Fibroblast of skin of left quadriceps (primary cell): ENCODE data around the gene DCUN1D3.
"Not testable (repeated sequence)": the region's sequence is repeated elsewhere in the genome, so short reads cannot be mapped to it uniquely, and the experiment has no call there.

Source experiments
- DNase-seq, 2 experiments: peaks; one replicate each; pipeline ENCODE4 v3.0.0-alpha.2; 2013; ENCODE audit warnings: low read depth in 2 of 2

DCUN1D3 gene

DNA sequence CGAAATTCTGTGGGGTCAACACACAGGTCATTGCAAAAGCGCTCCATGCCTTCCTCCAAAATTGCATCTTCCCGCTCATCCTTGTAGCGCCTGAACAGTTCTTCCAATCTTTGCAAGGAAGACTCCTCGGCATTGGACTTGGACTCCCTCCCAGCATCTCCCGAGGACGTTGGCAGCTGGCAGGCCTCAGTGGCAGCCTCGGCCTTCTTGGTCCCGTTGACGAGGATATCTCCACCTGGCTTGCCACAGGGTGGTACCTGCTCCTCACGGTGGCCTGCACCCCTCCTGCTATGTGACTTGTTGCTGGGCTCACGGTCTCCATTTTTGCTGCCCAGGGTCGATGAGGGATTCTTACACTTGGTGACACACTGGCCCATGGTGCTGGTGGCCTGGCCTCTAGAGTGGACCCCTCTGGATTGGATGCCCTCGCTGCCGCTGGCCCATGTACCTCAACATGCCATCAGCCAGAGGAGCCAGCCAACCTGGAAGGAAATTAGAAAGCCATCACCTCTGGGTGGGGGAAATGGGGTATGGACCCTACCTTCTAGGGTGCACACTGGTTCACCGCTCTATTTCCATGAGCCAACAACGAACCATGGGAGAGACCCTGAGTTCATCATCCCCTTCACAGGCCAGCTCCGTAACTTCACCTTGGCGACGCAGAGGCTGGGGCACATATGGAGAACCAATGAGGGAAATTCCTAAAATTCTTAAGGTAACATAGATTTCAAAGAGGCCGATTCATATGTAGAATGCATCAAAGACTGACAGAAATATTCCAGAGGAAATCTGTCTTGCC lies 37.8 kb downstream of the DCUN1D3 start:
- DNase-seq = no peak

DNA sequence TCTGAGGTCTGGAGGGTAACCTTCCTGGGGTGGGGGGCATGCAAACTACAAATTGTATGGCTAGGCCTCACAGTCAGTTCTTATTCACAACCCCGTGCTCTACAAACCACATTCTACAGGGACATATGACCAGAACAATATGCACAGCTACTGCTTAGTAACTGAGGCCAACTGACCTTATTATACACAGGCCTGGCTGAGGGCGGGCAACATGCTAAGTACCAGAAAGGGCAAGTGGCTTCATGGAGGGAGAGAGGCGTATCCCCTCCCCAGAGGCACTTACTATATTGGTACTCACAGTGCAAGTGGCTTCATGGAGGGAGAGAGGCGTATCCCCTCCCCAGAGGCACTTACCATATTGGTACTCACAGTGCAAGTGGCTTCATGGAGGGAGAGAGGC lies 39.2 kb downstream of the DCUN1D3 start:
- DNase-seq = not testable (repeated sequence)

DNA sequence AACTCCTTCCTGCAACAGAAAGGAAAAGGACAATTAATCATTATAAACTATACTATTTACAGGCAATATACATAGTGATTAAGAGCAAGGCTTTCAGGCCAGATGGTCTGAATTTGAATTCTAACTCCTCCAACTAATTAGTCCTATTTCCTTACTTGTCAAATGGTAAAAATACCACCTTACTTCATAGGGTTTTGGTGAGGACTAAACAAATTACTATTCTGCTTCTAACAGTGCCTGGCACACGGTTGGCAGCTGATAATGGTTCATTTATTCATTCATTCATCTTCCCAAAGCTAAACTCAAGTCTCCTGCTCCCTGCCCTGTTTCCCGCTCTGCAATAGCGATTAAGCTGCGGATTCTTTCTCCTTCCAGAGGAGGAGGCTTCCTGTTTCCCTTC lies 39.8 kb downstream of the DCUN1D3 start:
- no peak for DNase-seq

DNA sequence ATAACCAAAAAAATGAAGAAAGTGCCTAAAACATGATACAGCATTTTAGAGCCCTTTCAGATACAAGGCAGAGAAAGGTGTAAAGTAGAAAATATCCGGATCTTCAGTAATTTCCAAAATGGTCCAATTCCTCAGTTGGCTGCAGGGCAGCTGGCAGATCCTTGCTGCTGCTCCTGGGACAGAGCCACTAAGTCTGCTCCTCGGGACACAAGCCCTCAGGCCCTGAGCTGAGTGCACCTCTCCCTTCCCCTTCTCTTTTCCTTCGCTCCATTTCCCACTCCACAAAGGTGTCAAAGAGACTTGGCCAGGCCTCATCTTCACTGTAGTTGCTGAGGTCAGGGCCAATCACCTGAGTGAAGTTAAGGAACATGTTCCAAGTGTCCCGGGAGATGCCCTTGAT lies 40.5 kb downstream of the DCUN1D3 start:
- DNase-seq = no peak

DNA sequence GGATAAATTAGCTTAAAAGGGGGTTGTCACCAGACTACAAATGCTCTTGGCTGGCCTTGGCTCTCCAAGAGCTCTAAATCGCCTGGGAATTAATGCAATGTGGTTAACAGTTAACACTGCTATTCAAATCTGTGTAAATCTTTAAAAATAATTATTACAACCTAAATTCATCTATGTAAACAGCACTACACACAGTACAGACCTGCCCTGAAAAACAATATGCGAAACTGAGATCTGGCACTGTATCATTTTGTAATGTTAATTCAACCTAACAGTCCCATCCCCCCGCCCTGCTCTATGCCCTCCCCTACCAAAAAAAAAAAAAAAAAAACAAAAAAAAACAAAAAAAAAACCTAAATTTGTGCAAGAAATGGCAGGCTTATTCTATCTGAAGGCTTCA lies 40.9 kb downstream of the DCUN1D3 start:
- DNase-seq = no peak

DNA sequence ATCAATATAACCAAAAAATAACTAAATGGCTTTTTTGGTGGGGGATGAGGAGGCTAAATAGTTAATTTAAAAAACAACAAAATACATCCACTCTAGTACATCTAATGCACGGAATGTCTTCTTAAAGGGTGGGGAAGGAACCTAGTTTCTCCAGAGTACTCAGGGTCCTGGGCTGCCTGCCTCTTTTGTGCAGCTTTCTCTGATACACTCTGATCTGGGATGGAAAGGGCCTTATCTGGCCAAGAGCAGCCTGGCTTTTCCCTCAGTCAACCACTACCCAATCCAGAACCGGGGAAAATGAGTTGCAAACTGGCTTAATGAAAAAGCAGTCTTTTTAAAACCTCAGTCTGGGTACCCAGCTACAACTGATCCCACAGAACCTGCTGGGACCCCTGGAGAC lies 42.9 kb downstream of the DCUN1D3 start:
- no peak for DNase-seq

DNA sequence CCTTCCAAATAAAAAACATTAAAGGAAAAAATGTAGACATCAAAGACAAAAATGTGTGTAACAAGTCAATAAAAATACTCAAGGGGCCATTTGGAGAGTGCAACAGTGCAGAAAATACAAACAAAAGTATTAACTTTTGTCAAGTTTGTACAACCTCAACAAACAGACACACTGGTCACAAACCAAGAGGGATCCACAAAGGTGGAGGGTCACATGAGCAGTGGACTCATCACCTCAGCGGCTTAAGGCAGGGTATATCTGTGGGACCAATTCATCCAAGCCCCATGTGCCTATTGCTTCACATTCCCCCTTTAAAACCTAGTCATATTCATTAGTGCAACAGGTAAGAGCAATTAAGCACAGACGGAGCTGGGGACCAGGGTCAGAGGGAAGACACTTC lies 45.2 kb downstream of the DCUN1D3 start:
- DNase-seq = no peak

DNA sequence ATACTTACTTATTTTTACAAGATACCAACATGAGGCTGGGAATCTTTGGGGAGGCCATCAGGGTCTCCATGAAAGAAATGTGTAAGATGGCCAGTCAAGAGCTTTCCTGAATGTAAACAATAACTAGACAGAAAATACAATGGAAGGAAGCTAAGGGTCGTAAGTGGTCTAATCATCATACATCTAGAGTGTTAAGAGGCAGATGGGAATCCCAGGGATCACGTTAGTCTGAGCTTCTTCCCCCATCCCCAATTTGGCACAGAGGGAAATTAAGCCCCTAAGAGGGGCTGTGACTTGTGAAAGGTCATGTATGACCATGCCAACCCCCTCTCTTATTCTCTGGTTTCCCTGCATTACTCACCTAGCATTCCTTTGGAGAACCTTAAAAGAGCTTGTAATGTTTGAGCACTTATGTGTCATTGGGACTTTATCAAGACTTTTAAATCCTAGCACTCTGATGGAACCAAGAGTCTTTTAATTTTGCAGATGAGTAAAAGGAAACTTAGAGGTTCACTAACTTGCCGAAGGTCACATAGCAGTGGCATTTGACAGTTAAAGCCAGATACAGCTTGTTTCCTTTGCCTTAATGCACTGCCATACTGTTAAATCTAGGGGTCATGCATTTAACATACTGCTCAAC lies 46.1 kb downstream of the DCUN1D3 start:
- DNase-seq = no peak

DNA sequence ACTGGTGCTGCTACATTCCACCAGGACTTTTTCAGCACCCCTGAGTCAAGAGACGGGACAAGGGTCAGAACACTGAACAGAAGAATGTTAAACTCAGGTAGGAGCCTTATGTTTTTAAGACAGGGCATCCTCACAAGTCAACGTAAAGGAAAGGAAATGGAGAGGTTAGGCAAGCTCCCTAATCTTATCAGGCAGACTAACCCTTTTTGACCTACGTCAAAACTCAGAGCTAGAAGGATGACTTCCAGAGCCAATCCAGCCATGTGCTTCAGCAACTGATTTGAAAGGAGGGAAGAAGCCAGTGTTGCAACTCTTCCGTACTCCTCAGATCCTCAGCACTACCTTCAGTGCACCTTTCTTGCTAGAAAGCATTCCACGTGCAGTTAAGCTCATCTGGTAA lies 47.0 kb downstream of the DCUN1D3 start:
- no peak for DNase-seq

DNA sequence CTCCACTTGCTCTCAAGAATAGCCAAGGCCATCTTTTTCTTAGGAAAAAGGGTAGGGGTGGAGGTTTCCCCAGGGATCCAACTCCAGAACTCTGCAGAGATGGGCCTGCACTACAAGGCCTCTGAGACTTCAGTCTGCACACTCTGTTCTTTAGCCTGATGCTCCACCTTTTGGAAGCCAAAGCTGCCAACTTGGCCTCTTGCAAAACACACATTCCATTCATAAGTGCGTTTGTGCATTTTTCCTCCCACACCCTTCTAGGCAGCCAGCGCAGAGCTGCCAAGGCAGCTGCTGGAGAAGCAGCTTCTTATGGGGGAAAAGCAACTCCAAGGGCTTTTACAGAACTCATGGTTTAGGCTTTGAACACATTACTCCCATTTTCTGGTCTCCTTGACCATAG lies 48.6 kb downstream of the DCUN1D3 start:
- peak; percentile 73 to 75 for DNase-seq

DNA sequence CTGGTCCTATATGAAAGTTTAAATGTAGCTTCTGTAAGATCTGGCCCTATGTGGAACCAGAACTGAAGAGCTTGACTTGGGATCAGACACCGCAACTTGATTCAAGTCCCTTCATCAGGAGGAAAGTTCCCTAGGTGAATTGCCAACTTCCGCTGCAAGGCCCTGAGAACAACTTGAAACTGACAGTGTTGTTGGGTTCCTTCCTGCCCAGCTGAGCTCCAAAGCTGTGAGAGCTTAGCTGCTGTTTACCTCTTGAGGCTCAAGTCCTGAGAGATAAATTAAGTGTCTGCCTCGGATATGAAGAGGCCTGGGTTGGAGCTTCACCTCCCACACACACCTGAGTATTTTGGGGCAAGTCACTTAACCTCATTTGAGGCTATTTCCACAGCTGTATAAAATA lies 49.2 kb downstream of the DCUN1D3 start:
- DNase-seq = no peak

DNA sequence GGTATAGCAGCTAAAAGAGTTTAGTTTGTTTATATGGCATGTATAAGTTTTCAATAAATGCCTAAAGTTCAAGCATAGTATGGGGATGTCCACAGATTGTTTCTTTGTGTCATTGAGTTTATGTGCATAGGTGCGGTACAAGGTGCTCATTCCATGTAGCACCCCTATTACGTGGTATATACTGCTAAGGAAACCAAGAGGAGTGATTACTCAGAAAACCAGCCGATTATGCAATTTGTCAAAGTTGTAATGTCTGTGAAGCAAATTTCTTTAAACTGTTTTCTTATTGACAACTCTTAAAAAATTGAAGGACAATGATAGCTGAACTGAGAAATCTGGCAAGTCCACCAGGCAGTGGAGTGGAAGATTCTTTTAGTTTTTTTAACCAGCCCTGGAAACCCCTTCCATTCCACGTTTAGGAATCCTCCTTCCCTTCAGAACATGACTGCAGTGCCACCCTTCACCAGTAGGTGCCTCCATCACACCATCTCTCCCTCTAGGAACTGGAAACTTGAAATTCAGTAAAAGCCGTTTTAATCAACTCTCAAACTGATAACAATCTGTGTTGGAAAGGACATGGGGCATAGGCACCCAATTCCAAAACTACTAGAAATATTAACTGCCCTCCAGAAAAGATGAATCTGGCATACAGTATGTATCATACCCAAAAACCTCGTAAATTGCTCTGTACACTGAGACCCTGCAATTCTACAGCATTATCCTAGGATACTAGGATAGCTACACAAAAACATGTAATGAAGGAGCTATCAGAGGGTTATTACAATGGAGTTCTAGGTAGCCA lies 50.4 kb downstream of the DCUN1D3 start:
- peak; percentile 40 to 51 for DNase-seq

DNA sequence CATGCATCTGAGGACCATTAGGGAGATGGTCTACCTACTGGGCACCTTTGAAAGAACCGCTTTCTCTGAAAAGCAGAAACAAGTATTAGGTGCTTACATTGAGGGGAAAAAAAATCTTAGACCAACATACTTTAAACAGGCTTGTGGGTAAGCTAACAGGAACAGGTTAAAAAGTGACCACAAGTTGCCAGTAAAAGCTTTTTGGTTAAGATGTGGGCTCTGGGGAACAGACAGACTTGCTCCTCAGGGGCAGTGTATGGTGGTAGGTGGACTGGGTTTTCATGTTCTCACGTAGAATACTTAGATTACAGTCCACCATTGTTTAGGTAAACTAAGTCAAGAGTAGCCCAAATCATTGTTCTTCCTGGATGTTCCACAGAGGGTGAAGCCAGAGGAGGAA lies 52.6 kb downstream of the DCUN1D3 start:
- no peak for DNase-seq

DNA sequence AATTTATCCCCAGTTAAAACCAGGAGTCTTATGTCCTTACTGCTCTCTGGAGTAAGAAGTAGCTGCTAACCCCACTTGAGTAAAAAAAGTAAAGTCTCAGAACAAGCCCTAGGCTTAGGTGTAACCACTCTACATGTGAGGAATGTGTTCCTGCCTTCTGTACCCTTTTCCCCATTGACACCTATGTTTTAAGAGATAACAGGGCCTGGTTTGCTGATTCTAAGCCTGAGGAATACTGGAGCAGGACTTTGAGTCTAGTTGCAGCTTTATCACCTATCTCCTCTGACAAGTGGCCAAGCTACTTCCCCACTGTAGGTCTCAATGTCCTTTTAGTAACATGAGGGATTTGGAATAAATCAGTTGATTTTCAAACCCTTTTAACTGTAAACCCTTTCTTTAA lies 53.6 kb downstream of the DCUN1D3 start:
- no peak for DNase-seq

DNA sequence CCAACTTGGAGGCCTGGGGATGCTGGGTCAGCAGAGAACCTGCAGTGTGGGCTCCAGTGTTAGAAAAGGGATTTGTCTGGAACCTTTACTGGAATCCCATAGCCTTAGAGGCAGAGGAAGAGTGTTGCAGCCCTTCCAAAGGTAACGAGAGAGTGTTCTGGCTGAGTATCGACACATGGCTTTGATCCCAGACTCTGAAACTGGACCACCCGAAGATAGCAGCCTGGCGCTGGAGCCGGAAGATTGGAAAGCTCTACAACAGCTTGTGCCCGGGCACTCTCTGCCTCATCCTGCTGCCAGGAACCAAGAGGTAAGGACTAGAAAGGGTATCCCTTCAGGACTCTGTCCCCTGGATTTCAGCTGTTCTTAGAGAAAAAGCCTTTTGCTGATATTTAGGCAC lies 54.1 kb downstream of the DCUN1D3 start:
- no peak for DNase-seq

DNA sequence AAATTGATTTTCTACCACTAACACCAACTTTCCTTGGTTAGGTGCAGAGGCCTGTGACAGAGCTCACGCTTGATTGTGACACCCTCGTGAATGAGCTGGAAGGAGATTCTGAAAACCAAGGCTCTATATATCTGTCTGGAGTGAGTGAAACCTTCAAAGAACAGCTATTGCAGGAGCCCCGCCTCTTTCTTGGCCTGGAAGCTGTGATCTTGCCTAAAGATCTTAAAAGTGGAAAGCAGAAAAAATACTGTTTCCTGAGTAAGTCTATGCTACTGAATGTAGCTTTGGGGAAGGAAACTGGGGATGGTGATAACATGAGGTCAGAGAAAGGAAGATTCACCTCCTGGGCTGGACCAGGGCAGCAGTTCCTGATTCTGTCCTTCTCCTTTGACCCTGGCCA lies 55.6 kb downstream of the DCUN1D3 start:
- DNase-seq = no peak

DNA sequence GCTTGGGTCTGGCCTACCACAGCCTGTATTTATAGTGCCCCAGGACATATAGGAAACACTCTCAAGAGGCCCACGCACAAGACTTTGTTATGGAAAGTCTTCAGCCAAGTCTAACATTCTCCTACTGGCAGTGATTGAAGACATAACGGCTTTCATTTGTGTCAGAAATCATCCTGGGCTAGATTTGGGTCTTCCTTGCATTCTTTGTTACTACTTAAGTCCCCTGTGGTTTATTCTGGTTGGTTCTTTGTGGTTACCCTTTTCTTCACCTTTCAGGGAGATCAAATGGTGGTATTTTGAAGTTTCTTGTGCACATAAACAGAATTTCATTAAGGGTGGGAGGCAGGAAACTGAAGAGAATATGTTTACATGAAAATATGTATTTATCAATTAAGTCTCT lies 56.1 kb downstream of the DCUN1D3 start:
- DNase-seq = no peak

DNA sequence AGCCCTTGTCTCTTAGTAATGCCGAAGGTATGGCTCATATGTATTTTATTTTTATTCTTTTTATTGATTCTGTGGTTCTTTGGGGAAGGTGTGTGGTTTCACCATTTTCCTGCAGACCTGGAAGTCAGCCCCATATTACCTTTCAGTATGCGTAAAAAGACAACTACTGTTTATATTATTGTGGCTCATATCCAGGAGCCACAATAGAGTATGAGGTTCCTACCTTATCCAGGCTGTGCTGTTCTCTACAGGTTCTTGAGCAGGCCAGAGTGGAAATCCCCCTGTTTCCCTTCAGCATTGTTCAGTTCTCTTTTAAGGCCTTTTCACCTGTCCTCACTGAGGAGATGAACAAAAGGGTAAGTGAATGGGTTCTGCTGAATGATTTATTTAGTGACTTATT lies 60.7 kb downstream of the DCUN1D3 start:
- no peak for DNase-seq

DNA sequence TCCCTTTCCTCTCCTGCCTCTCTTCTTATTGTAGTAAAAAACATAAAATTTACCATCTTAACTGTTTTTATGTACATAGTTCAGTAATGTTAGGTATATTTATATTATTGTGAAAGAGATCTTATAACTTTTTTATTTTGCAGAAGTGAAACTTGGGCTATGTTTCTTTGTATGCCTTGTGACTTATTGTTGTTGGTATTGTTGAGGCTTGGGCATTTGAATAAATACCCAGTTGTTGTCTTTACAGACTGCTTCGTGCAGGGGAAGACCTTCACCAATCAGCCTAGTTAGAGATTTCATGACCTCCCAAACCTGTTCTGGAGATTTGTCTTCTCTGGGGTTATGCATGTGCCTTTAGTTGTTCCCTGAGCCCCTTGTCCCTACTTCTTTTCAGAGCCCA lies 61.9 kb downstream of the DCUN1D3 start:
- no peak for DNase-seq

DNA sequence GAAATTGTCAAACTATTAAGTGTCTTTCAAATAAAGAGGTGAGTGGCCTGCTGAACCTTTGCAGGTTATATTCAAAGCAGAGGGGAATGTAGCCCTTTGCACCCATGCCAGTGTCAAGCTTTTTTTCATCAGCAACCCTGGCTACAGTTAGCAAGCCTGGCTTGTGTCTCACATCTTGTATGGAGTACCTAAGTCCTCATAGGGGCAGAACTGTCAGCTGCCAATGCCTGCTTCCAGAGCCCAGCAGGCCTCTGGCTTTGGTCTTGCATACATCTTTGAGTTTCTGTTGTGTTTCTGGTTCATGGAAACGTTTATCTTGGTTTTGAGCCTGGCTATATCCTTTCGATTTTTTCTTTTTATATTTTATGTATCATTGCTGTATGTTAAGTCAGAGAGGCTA lies 67.1 kb downstream of the DCUN1D3 start:
- DNase-seq = no peak

DNA sequence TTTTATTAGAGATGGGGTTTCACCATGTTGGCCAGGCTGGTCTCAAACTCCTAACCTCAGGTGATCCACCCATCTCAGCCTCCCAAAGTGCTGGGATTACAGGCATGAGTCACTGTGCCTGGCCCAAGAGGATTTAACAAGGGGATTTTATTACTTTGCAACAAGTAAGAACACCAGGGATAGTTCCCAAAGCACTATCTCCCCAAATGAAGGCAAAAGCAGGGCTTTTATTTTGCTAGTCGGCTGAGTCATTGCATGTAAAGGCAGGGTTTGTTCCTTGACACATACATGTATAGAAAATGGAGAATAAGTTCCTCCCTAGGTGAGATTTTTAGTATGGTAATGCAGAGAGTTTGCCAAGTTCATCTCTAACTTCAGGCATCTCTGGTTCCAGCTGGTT lies 69.8 kb downstream of the DCUN1D3 start:
- no peak for DNase-seq

DNA sequence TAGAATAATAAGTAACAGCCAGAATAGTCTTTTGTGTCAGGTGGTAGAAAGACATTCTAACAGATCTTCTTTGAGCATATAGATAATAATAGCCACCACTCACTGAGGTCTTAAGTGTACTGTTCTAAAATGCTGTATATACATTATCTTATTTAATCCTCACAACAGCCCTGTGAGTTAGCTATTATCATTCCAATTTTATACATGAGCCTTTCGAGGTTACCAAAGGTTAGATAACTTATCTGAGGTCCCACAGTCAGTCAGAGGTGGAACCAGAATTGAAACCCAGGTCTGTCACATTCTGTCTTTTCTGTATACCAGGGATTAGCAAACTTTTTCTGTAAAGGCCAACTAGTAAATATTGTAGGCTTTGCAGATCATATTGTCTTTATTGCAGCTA lies 70.6 kb downstream of the DCUN1D3 start:
- DNase-seq = no peak

DNA sequence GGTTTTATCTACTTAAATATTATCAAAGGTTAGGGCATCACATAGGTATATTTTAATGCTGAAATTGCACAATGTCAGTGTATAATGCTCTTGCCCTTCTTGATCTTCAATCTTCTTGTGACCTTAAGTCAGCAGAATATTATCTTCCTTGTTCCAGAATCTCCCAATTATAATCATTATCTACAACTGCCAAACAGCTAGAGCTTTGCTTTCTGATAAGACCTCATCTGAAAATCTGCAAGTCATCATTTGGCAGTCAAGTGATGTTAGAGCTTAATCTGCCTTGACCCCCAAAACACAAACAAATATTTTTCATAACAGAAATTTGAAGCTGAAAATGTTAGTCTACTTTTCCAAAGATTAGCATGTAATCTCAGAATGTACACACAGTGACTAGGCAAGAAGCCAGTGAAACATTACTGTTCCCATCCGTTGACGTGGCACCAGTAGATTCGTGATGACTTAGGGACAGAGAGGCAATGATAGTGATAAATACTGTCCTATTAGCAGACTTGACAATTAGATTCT lies 74.1 kb downstream of the DCUN1D3 start:
- no peak for DNase-seq
